Subcutaneous abdominal adipose tissue (tissue), 5 donors: ENCODE results near the gene EFEMP2.
A peak's percentile ranks its signal among the peaks of the same experiment; 100 is the strongest.

Experiments
- H3K27ac ChIP-seq: one replicate; pipeline ENCODE4 v1.7.0; 2013; ENCODE audit warnings: low read depth, mild to moderate bottlenecking, inconsistent platforms, low read length, moderate library complexity
- H3K27me3 ChIP-seq, 5 donors: one replicate each; pipeline ENCODE4 v1.7.0; 2013; ENCODE audit warnings: low read length in 5 of 5, inconsistent platforms in 1 of 5; ENCODE audit not compliant: control insufficient read depth in 5 of 5, insufficient read depth in 4 of 5
- H3K36me3 ChIP-seq, 5 donors: one replicate each; pipeline ENCODE4 v1.7.0; 2013; ENCODE audit warnings: low read length in 5 of 5; ENCODE audit not compliant: control insufficient read depth in 5 of 5, insufficient read depth in 5 of 5
- H3K4me1 ChIP-seq, 5 donors: one replicate each; pipeline ENCODE4 v1.7.0; 2013; ENCODE audit warnings: low read length in 5 of 5, mild to moderate bottlenecking in 3 of 5, moderate library complexity in 1 of 5; ENCODE audit not compliant: control insufficient read depth in 5 of 5, insufficient read depth in 5 of 5
- H3K4me3 ChIP-seq, 5 donors: one replicate each; pipeline ENCODE4 v1.7.0; 2013; ENCODE audit warnings: low read length in 5 of 5, low read depth in 1 of 5
- H3K9ac ChIP-seq, 5 donors: one replicate each; pipeline ENCODE4 v1.7.0; 2013; ENCODE audit warnings: low read length in 5 of 5, mild to moderate bottlenecking in 4 of 5, moderate library complexity in 3 of 5
- H3K9me3 ChIP-seq, 5 donors: one replicate each; pipeline ENCODE4 v1.7.0; 2013; ENCODE audit warnings: low read length in 5 of 5; ENCODE audit not compliant: control insufficient read depth in 5 of 5
- donor health status: healthy.
- donor health status: healthy.
- donor health status: healthy.
- donor health status: healthy.
- donor health status: healthy.

EFEMP2 gene

DNA sequence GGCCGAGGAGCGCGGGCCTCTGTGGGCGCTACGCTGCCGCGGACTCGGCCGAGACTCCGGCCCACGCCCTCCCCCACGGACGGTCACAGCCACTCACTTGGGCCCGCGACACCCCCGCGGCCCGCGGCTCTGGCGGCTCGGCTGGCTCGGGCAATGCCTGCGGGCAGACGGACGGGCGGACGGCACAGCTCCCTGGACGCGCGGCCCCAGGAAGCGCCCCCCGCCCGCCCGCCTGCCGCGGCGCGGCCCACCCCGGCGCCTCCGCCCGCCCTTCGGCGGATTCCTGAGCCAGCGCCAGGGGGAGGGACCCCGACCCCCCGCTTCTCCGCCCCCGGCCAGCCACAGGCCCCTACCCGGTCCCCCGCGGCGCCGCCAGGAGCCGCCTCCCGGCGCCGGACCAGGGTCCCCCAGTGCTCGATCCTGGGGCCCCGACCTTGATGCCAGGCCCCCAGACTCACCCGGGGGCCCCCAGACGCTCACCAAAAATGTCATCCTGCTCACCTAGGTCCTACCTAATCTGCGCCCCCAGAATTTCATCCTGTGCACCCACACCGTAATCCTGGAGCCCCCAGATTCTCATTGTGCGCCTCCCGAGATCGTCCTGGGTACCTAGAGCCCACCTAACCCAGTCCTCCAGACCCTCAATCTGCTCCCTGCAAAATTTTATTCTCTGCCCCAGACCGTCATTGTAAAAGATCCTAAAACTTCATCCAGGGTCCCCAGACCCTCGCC is at the start of gene EFEMP2:
EFEMP2 (minus strand) TSS at position 215 of the 732 bp plus-strand sequence. CDS start 446 bp downstream, outside the sequence.
- H3K36me3 ChIP-seq: peaks cover 0 to 23% (median 17%) of the 10 kb centered on the region in 5 donors
- H3K4me1 ChIP-seq: peaks cover 8 to 40% (median 34%) of the 10 kb centered on the region in 5 donors
- no peaks in the 10 kb centered on the region for H3K9me3 ChIP-seq
- H3K9ac ChIP-seq: peak within 1 kb of the TSS; percentile 68 to 86 (median 76)
- H3K27ac ChIP-seq: peak within 1 kb of the TSS; percentile 88
- H3K4me3 ChIP-seq: peak within 1 kb of the TSS; percentile 70 to 85 (median 76)
- no peaks in the 10 kb centered on the region for H3K27me3 ChIP-seq

DNA sequence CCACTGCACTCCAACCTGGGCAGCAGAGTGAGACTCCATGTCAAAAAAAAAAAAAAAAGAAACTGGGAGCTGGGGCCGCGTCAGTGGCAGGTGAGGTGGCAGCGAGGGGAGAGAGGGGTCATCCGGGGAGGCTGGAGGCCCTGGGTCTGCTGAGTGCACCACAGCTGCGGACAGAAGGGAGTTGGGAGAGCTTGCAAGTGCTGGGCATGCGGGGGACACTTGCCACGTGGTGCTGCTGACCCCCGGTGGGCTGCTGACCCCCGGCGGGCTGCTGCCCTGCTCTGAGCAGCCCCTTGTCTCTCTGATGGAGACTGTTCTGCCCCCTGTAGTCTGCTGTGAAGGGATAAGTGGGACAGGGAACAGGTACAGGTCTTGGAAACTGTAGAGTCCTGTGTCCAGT is 49.3 kb upstream of the EFEMP2 start:
- peaks cover 11 to 33% (median 30%) of the 10 kb centered on the region in 5 donors for H3K4me1 ChIP-seq
- no peaks in the 10 kb centered on the region for H3K27me3 ChIP-seq
- peaks cover 0 to 25% (median 18%) of the 10 kb centered on the region in 5 donors for H3K36me3 ChIP-seq
- no peaks in the 10 kb centered on the region for H3K9me3 ChIP-seq
- H3K27ac ChIP-seq: no peak overlapping the region
- no peak overlapping the region for H3K4me3 ChIP-seq
- no peak overlapping the region for H3K9ac ChIP-seq

DNA sequence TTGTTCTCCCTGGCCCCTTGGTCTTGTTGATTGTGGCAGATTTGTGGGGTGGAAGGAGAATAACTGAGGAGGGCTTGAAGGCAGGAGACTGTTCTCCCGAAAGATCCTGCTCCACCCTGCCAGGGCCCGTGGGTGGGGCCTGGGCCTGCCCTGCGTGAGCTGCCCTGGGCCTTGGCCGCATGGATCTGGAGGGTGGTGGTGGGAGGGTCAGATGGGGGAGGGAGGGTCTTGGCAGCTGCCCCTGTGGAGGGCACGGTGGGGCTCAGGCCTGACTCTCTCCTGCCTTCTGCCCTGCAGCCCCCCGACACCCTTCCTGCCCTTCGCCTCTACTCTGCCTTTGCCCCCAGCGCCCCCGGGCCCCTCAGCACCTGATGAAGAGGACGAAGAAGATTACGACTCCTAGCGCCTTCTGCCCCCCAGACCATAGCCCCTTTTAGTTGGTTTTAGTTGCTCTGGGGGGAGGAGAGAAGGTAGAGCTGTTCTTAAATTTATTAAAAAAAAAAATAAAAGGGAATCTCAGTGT is 48.5 kb upstream of the EFEMP2 start:
- no peaks in the 10 kb centered on the region for H3K9me3 ChIP-seq
- no peak overlapping the region for H3K27ac ChIP-seq
- H3K9ac ChIP-seq: peak overlapping the region in 2 of 5 donors; percentile 45 to 84
- H3K4me3 ChIP-seq: peak overlapping the region in 2 of 5 donors; percentile 71 to 79
- H3K36me3 ChIP-seq: peaks cover 0 to 25% (median 19%) of the 10 kb centered on the region in 5 donors
- no peaks in the 10 kb centered on the region for H3K27me3 ChIP-seq
- peaks cover 14 to 41% (median 38%) of the 10 kb centered on the region in 5 donors for H3K4me1 ChIP-seq

DNA sequence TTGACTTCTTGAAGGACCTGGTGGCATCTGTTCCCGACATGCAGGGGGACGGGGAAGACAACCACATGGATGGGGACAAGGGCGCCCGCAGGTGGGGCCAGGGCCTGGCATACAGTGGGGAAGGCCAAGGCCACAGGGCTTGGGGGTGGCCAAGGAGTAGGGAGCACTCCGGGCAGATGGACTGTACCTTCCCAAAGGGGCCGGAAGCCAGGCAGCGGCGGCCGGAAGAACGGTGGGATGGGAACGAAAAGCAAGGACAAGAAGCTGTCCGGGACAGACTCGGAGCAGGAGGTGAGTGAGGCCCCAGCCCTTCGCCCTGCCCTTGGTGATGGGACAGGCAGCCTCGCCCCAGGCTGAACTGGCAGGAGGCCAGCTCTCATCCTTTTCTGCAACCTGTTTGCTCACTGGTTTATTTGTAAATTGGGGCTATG is 47.8 kb upstream of the EFEMP2 start:
- Histone ChIP-seq H3K9ac (peak overlapping the region; percentile 48 to 84 (median 75)), H3K36me3 (peaks cover 0 to 25% (median 19%) of the 10 kb centered on the region in 5 donors), H3K4me1 (peaks cover 20 to 48% (median 45%) of the 10 kb centered on the region in 5 donors), H3K9me3 (no peaks in the 10 kb centered on the region), H3K4me3 (peak overlapping the region in 4 of 5 donors; percentile 71 to 79 (median 76)), H3K27me3 (no peaks in the 10 kb centered on the region), H3K27ac (no peak overlapping the region)

DNA sequence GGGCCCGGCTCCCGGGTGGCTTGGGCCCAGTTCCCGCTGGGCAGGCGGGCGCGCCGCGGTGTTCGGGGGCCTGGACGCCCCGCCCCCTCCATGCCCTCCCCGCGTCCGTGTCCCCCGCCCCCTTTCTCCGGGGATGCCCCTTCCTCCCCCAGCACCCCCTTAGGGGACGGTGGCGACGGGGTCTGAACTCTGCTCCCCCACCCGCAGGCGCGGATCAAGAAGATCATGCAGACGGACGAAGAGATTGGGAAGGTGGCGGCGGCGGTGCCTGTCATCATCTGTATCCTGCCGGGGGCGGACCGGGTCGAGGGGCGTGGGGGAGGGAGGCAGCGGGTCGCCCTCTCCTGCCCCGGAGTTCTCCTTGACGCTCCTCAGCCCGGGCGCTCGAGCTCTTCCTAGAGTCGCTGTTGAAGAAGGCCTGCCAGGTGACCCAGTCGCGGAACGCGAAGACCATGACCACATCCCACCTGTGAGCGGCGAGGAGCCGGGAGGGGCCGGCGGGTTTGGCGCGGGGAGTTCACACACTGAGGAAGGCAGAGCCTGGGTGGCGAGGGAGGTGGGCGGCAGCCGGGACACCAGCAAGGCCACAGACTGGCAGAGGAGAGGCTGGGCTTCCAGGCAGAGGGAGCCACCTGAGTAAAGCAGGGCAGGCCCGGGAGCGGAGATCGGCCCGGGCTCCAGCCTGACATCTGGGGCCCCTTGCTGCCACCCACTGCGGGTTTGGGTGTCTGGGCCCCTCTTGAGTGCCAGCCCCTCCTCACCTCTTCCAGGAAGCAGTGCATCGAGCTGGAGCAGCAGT is 47.2 kb upstream of the EFEMP2 start:
- Histone ChIP-seq H3K27me3 (no peaks in the 10 kb centered on the region), H3K4me3 (peak overlapping the region; percentile 22 to 79 (median 75)), H3K36me3 (peaks cover 0 to 25% (median 19%) of the 10 kb centered on the region in 5 donors), H3K4me1 (peaks cover 25 to 54% (median 51%) of the 10 kb centered on the region in 5 donors), H3K27ac (peak overlapping the region; percentile 74), H3K9me3 (no peaks in the 10 kb centered on the region), H3K9ac (peak overlapping the region; percentile 48 to 84 (median 75))

DNA sequence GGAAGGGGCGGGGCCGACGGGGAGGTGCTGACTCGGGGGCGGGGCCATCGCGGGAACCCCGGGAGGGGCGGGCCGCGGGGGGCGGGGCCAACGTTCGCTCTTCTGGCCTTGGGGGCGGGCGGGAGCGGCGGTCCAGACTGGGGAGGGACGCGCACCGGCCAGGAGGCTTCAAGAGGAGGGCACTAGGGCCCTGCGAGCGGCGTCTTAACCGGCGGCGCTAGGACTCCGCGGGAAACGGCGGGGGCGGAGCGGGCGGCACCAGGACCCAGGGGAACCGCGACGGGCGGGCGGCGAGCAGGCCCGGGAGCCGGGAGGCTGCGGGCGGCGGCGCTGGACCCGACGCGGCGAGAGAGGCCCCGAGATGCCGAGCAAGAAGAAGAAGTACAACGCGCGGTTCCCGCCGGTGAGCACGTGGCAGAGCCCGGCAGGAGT is 46.6 kb upstream of the EFEMP2 start, which contains the start of gene DRAP1:
DRAP1 (plus strand) TSS at position 286 of the 432 bp plus-strand sequence; CDS start at position 362, 76 bp downstream.
- H3K4me3 ChIP-seq: peak within 1 kb of the TSS; percentile 83 to 96 (median 94)
- peaks cover 0 to 25% (median 19%) of the 10 kb centered on the region in 5 donors for H3K36me3 ChIP-seq
- peak within 1 kb of the TSS; percentile 86 for H3K27ac ChIP-seq
- H3K9me3 ChIP-seq: no peaks in the 10 kb centered on the region
- peaks cover 26 to 56% (median 54%) of the 10 kb centered on the region in 5 donors for H3K4me1 ChIP-seq
- H3K27me3 ChIP-seq: no peaks in the 10 kb centered on the region
- peak within 1 kb of the TSS; percentile 73 to 100 (median 95) for H3K9ac ChIP-seq

DNA sequence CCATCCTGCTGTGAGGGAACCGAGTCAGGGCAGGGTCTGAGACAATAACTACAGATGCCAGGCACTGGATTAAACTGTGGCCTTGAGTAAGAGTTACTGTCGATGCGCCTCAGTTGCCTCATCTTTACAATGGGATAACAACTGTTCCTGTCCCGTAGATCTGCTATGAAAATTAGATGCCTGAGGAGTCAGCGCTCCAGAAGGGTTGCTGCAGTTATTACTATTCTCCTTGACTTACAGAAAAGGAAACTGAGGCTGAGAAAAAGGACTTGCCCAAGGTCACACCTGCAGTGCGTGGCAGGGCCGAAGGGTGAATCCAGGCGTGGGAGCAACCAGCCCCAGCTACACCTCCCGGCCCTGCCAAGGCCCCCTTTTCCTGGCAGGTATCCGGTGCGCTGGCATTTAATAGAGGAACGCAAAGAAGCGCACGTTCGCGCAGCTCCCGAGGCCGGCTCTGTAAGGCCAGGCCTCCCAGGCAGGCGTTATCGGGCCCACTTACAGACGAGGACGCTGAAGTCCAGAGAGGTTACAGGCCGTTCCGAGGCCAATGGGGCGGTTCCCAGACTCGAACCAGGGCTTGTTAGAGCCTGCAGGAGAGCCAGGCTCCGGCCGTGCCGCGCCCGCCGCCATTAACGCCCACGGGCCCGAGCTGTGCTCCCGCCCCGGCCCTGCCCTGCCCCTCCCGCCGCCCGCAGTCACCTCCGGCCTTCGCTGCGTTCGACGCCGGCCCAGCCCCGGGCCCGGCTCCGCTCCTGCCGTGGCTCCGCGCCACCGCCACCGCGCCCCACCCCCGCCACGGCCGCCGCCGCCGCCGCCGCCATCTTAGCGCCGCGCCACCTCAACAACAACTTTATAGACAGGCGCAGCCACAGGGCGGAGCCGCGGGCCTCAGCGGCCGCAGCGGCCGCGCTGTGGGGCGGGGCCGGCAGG is 45.9 kb upstream of the EFEMP2 start, which contains the start of gene C11orf68:
C11orf68 (minus strand) TSS at position 852 of the 930 bp plus-strand sequence; CDS start at position 821, 31 bp downstream.
- Histone ChIP-seq H3K36me3 (peaks cover 0 to 24% (median 19%) of the 10 kb centered on the region in 5 donors), H3K27ac (peak within 1 kb of the TSS; percentile 86), H3K4me1 (peaks cover 26 to 56% (median 54%) of the 10 kb centered on the region in 5 donors), H3K4me3 (peak within 1 kb of the TSS; percentile 83 to 96 (median 94)), H3K9me3 (no peaks in the 10 kb centered on the region), H3K27me3 (no peaks in the 10 kb centered on the region), H3K9ac (peak within 1 kb of the TSS; percentile 73 to 100 (median 95))

DNA sequence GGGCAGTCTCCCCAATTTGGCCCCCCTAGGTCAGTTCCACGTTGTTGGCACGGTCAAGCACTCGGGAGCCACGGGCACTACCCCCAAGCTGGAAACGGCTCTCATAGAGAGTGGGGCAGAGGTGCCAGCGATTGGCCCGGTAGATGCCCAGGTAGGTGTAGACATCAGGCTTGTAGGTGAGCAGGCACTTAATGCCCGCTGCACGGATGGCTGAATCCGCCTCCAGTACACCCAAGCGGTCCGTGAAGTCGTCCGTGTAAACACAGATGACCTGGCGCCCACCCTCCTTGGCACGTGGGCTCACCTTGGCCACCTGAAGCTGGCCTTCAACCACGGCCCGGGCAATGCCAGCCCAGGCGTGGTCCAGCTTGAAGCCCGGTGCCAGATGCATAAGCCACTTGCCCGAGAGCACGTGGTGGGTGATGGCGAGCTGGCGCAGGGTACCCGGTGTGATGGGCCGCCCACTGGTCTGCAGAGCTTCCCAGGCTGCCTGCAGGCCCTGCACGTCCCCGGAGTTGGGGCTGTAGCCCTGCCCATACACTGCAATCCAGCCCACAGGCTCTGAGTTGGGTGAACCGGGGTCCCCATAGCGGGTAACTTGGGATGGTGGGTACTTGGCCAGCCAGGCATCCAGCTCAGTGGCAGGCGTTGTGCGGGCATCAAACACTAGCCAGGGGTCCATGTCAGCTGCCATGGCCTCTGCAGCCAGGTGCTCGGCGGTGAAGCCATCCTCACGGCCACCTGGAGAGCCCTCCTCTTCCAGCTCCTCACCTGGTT is 45.0 kb upstream of the EFEMP2 start:
- Histone ChIP-seq H3K4me3 (peak overlapping the region; percentile 83 to 96 (median 94)), H3K4me1 (peaks cover 32 to 60% (median 59%) of the 10 kb centered on the region in 5 donors), H3K36me3 (peaks cover 0 to 17% (median 12%) of the 10 kb centered on the region in 5 donors), H3K27ac (peak overlapping the region; percentile 86), H3K9me3 (no peaks in the 10 kb centered on the region), H3K9ac (peak overlapping the region; percentile 73 to 100 (median 95)), H3K27me3 (no peaks in the 10 kb centered on the region)
